COLO668 (cell line): ENCODE data around the gene CTBP2.
A peak's percentile ranks its signal among the peaks of the same experiment; 100 is the strongest.
"Not testable (repeated sequence)": the region's sequence is repeated elsewhere in the genome, so short reads cannot be mapped to it uniquely, and the experiment has no call there.

Source experiments
- DNase-seq: peaks from one replicate; lab custom pipeline; 2025; ENCODE audit not compliant: unreplicated experiment; lab: John Stamatoyannopoulos, UW

Gene CTBP2

DNA sequence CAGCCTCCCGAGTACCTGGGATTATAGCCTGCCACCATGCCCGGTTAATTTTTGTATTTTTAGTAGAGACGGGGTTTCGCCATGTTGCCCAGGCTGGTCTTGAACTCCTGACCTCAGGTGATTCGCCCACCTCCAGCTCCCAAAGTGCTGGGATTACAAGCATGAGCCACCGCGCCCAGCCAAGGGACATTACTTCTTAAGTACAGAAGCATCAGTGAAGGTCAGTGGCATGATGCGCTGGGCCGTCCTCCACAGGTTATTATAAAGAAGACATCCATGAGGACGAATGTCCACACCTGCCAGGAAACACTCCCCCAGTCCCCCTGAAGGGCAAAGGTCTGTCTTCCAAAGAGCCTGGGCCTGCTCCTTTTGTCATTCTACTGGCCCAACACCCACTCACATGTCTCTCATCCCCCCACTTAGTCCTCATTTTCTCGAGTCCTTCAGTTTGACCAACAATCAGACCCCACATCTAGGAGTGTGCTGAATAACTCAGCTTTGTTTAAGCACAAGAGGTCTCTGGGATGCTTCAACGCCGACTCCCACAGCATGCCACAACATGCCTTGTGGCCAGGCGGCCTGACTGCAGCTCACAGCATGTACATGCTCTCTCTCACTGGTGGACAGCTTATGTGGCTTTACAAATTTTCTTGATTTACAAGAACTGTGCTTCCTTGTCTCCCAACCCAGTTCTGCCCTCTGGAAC is 73.0 kb downstream of the CTBP2 start:
- DNase-seq: no peak

DNA sequence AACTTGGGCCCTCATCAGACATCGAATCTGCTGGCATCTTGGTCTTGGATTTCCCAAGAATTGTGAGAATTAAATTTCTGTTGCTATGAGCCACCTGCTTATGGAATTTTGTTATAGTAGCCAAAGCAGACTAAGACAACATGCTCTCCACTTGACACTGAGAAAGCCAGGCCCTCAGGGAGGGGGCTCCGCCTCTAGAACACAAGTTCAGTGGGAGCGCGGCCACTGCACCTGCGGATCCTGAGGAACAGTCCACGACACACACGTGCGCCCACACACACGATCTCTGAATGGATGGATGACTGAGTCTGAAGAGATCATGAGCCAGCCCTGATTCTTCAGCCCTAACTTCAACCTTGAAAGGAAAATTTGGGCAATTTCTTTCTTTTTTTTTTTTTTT is 73.7 kb downstream of the CTBP2 start:
- DNase-seq: no peak

DNA sequence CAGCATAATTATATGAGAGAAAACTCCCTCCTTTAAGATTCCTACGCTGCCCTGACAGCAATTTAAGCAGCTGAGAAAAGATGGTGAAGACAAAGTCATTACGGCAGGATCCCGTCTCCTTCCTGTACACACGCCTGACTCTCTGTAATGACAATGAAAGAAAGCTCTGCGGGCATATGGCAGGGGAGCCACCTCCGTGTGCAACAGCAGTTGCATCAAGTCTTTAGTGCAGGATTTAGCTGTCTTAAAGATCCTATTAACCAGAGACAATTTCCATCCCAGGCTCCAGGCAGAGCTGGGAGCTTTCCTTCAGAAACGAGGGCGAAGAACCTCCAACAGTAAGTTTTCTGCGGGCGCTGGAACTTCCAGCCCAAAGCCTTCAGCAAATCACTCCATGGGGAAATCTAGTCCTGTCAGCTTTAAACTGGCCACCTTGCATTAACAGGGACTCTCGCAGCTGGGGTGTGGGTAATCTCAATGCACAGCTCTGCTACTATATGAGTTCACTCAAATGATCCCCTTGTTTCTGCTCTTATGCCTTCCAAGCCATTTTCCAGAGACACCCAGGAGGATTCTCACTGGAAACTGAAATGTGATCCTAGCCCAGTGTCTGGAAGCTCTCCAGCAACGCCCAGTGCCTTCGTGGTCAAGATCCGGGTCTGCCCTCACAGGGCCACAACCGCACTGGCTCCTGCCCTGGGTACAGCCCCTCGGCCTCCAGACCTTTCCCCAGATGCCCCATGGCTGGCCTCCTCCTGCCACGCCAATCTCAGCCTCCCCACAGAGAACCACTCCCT is 74.9 kb downstream of the CTBP2 start:
- no peak for DNase-seq

DNA sequence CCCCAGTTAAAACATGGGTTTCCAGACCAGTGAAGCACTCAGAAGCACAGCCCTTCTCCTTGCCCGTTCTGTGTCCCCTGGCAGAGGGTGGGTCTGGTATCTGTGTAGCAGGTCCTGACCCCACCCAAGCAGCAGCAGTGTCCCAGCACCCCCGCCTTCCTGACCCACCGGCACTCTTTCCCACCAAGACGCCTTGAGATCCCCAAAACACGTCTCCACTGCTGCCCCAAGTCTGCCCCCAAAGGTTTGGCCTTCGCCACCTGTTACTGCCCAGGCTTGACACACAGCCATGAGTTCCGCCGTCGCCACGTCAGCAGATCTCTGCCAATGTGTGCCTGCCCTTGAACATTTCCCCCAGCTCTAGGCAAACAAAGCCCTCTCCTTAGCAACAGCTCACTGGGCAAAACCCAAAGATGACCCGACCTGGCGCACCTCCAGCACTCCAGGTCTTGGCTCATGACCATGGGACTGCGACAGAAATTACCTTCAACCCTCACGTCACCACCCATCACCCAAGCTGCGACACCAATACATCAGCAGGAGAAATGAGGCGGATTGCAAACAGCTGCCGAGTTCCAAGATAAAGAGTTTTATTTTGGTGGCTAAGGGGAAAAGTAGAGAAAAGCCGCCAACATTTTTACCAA is 75.6 kb downstream of the CTBP2 start:
- DNase-seq: peak; percentile 6

DNA sequence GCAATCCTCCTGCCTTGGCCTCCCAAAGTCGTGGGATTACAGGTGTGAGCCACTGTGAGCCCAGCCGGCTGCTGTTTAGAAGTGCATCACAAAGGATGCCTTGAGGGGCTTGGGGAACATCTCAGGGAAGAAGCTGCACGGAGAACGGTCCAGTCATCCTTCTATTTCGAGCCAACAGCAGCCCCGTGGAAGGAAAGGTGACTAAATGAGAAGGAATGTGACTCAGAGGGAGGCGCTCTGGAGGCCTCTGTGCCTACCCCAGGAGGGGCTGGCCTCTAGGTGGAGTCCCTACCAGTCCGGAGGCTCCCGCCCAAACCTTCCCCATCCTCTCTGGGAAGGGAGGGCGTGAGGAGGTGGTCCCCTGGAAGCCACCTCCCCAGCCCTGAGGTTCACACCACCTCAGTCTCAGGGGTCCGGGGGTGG is 76.2 kb downstream of the CTBP2 start:
- no peak for DNase-seq

DNA sequence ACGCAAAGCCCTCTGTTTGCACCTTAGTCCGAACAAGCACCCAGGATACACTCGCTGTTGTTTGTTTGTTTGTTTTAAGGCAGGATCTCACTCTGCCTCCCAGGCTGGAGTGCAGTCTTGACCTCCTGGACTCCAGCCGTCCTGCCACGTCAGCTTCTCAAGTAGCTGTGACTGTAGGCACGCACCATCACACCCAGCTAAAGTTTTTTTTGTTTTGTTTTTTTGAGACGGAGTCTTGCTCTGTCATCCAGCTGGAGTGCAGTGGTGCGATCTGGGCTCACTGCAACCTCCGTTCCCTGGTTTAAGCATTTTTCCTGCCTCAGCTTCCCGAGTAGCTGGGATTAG is 76.8 kb downstream of the CTBP2 start:
- DNase-seq: no peak

DNA sequence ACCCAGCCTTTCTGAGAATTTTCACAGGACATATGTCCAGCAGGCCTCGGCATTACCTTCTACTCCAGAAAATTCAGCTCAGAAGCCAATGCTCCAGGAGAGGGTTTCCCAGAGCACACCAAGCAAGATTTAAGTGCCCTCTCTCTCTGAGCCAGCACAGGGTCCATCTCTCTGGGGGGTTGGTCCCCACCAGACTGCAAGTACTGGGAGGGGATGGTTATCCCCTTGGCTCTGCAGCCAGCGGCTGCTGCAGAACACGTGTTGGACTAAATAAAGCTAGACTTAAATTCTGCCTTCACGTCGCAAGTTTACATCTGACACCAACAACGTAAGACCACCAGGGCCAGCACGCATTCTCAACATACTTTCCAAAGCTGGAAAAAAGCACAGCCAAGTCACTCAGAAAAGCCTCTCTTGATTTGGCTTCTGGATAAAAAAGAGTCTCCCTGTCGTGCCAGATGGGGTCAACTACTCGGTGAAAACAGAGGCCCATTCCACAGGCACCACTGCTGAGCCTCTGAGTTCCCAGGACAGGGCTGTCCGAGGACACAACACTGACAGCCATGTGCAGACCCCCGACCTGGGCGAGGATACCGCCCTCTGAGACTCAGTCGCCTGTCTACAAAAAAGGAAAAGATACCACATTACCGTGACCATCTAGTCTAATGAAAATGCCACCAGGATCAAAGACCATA is 77.3 kb downstream of the CTBP2 start:
- DNase-seq: no peak

DNA sequence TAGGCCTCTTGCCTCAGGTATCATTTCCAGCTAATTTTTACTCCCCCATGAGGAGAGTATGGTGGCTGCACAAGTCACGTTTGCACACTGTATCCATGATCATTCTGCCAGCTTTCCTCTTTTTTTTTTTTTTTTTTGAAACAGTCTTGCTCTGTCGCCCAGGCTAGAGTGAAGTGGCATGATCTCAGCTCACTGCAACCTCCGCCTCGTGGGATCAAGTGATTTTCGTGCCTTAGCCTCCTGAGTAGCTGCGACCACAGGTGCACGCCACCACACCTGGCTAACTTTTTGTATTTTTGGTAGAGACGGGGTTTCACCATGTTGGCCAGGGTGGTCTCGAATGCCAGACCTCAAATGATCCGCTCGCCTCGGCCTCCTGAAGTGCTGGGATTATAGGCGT is 77.9 kb downstream of the CTBP2 start:
- not testable (repeated sequence) for DNase-seq

DNA sequence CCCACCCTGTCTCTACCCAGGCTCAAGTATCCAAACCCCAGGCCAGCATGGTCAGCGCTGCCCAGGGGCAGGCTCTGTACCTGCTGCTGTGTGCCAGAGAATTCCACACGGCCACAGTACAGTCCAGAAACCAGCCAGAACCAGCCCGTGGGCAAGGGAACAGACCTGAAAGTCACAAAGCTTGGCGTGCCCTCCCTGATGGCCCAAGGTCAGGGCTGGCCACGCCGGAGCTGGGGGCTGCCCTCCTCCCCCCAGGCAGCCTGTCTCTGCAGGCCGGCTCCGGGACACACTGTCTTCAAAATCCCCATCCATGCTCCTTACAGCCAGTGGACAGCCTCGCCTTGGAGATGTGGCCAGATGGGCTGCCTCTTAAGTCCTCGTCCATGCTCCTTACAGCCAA is 78.4 kb downstream of the CTBP2 start:
- no peak for DNase-seq

DNA sequence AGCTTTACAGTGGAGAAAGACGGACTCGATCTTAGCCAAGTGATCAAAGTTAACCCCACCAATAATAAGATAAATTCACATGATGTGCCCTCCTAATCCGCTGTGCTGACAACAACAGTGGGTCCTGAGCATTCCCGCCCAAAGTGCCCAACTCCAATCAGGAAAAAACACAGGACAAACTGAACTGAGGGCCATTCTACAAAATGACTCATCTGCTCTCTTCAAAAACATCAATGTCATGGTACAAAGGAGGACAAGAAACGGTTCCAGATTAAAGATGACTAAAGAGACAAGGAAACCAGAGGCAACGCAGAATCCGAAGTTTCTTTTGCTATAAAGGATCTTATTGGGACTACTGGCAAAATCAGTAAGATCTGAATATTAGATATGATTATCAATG is 79.4 kb downstream of the CTBP2 start:
- no peak for DNase-seq

DNA sequence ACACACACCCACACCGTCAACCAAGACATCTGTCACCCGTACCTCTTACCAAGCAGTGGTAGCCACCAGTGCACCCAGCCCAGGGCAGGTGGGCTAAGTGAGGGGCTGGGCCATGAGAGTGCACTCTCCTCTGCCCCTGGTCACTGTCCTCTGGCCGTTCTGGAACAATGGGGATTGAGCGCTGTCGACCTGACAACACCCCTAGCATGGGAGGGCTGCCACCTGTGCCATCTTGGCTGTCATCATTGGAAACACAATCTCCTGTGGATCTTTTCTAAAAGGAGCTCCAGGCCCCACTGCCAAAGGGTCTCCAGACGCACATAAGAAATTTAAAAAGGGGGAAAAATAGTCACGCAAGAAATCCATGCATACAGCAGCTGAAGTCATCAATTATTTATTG is 80.1 kb downstream of the CTBP2 start:
- no peak for DNase-seq

DNA sequence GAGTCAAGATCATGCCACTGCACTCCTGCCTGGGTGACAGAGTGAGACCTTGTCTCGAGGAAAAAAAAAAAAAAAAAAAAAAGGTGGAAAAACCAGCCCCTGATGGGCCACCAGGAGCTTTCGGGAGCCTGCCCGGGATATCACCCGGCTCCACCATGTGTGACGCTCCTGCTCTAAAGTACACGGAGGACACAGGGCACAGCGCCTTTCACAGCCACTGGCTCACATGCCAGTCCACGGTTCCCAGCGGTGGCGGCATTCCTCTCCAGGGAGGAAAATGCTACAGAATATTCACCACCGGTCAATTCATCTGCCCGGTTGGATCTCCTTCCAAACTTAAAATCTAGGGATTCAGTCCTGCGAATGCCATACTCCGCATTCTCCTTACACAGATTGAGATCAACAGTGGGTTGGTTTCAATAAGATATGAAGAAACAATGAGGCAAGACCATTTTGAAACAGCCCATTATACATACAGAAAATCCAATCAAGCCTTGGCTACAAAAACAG is 81.2 kb downstream of the CTBP2 start:
- DNase-seq: no peak

DNA sequence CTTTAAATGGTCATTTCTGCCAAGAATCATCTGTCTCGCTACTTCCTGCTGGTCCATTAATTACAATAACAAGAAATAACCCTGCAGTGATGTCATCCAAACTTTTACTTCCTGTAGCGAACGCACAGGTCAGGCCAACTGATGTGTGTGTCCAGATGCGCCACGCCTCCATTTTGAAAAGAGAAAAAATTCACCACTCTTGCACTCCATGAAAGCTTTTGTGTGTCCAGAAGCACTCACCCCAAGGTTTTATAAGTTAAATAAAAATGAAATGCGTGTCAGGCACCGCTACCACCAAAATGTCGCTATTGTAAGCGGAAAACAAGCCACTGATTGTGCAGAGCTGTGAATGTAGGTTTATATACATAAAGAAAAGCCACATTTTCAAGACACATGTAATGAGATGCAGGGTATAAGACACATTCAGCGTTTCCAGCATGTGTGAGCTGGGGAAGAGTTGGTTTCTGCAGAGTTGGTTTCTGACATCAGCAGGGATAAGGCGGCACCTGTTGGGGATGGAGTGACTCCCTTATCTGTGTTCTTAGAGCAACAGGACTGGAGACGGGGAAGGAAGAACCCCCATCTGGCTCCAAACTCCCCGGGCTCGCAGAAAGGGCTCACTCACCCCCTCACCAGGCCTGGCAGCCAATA is 83.3 kb downstream of the CTBP2 start:
- no peak for DNase-seq

DNA sequence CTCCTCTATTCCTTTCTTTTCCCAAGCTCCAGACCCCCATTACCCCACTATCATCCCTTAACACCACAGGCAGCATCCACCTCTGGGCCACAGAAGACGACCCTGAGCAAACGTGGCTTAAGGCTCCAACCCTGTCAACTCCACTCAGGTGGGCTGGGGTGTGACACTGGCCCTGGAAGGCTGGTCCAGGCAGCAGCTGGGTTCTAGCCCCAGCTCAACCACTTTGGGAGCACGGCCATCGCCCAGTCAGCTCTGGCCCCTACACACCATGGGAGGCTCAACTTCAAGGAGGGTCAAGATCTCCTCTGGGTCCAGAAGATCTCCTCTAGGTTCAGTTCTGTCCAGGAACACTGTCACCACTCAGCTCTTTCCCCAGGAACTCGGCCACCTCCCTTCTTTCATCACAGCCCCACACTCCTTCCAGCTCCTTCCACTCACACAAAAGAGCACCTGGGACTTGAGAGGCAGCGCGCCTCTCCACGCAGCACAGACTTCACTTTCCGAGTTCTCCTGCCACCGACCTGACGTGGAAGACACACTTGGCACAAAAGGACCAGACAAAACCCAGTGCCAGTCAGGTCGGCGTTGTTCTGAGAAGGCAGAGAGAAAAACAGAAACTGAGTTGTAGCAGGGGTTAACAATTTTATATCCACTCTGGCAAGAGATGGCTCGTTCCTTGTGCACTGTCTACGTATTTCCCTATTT is 84.1 kb downstream of the CTBP2 start:
- no peak for DNase-seq

DNA sequence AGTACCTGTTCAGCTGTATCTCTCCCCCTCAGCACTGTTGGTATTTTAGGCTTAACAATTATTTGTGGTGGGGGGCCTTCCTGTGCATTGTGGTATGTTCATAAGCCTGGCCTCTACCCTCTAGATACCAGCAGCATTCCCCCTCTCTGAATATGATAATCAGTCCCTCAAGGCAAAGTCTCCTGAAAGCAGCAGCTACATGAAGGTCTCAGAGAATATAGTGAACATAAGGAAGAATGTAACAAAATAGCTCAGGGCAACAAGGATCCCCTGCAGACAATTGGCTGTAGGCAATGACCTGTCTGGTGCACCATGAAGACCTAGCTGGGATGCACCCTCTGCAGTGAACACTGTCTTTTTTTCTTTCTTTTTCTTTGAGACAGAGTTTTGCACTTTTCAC is 86.4 kb downstream of the CTBP2 start:
- DNase-seq: no peak

DNA sequence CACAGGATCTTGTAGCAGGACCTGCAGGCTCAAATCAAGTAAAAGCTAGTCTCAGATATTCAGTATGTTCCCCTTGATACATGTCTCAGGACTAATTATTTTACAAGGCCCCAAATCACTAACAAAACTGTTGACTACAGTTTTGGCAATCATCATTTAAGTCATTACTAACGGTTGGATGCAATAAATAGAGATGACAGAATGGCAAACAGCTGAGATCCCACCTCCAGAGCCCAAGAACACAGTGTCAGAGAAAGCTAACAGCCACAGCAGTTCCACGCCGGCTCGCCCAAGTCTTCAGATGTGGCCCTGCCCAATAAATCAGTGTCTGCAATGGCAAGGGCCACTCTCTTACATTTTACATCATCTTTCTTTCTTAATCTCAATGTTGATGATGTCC is 87.6 kb downstream of the CTBP2 start:
- DNase-seq: no peak

DNA sequence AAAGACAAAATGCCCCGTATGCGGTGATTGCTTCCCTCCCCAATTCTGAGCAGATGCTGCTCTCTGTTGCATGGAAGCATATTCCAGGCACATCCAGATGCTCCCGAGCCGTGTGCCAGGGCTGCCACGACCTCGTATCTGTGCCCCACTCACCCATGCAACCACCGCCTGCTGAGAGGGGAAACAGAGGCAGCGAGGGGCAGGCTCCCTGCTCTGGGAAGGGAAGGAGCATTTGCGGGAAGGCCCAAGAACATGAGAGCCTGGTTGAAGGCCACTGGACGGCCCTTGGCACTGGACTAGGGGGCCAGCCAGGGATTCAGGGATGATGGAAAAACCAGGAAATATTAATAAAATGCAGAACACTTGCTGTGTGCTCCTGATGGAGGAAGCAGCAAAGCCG is 89.4 kb downstream of the CTBP2 start:
- no peak for DNase-seq

DNA sequence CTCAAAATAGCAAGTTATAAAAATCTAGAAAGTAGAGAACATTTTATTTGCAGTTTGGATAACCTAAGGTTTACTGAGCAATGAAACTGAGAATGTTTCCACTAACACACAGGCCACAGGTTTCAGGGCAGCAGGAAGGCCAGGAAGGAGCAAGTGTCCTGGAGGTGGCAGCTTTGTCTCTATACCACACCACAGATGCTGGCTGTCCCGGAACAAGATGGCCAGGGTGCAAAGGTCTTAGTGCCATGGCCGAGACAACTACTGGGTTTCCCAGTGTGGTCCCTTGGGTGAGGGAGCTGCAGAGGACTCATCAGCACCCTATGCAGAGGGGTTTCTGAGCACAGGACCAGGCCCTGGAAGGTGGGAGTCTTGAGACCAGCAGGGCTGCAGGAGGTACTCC is 92.0 kb downstream of the CTBP2 start:
- no peak for DNase-seq

DNA sequence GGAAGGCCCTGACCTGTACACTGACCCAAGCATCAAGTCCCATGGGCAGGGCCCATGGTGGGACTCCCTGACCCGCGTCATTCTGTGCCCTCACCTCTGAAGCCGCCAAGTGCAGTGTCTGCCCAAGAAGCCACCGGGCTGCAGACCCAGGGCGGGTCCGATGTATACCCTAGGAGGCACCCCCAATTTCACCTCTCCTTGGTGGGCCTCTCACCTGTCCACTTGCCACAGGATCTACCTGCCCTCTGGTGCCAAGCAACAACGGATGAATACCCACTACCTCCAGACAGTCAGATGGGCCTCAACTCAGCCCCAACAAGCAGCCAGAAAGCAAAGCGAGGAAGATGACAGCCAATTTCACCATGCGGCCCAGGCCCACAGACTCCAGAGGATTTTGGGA is 92.6 kb downstream of the CTBP2 start:
- DNase-seq: no peak

DNA sequence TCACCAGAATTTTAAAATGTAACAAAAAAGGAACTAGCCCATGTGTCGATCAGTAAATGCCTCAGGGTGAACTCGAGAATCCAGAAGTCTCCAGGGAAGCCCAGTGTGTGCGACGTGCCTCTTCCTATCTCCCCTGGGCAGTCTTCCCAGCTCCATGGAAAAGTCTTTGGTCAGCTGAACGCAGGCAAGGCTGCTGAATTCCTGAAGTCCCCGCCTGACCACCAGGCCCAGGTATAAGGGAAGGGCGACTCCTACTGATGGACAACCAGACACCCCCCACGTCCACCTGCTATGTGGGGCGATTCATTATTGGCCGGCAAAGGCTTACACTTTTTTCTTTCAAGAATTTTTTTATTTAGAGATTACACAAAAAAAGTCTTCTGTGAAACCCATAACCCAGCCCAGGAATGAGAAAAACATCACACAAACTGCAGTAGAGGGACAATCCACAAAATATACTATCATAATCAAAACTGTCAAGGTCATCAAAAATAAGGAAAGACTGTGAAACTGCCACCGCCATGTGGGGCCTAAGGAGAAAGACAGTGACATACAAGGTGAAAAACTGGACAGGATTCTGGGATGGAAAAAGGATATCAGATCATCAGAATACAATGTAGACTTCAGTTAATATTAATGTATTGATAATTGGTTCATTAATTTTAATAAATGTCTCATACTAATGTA is 93.5 kb downstream of the CTBP2 start:
- DNase-seq: no peak
